ENCODE data around the gene YWHAB. TPM values are rescaled to one million over a fixed set of nuclear protein-coding genes. Genes with fewer than 3 reads are reported as not detected.

The YWHAB gene
- total and polyA plus RNA-seq, 11 donors = 32.2 to 160 (median 120) TPM

DNA sequence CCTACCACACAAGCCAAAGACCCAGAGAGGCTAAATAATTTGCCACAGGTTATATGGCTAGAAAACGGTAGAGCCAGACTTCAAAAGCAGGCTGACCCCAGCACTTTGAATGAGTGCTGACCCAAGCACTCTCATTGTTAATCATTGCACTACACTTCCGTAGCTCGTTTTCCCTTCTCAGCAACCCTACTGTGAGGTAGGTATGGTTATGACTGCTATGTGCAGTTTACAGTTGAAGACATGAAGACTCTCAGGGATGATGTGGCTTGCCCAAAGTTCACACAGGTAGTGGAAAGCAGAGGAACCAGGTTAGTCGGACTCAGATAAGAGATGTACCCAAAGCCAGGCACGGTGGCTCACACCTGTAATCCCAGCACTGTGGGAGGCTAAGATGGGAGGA is 41.6 kb upstream of the YWHAB start:
- Histone ChIP-seq H3K27me3 (peaks cover 0 to 21% (median 0%) of the 10 kb centered on the region in 9 donors), H3K36me3 (no peaks in the 10 kb centered on the region), H3K4me3 (no peak overlapping the region), H3K4me1 (no peaks in the 10 kb centered on the region), H3K9me3 (peaks cover 0 to 8% (median 0%) of the 10 kb centered on the region in 12 donors), H3K27ac (no peak overlapping the region)
- intact Hi-C loops (cut with DNase I) = no loop called here
- DNase-seq = no peak
- no peak for ATAC-seq
- no peak for TF ChIP-seq POLR2A (IDR thresholded peaks at IDR 0.05)
- TF ChIP-seq, protein P1, sequence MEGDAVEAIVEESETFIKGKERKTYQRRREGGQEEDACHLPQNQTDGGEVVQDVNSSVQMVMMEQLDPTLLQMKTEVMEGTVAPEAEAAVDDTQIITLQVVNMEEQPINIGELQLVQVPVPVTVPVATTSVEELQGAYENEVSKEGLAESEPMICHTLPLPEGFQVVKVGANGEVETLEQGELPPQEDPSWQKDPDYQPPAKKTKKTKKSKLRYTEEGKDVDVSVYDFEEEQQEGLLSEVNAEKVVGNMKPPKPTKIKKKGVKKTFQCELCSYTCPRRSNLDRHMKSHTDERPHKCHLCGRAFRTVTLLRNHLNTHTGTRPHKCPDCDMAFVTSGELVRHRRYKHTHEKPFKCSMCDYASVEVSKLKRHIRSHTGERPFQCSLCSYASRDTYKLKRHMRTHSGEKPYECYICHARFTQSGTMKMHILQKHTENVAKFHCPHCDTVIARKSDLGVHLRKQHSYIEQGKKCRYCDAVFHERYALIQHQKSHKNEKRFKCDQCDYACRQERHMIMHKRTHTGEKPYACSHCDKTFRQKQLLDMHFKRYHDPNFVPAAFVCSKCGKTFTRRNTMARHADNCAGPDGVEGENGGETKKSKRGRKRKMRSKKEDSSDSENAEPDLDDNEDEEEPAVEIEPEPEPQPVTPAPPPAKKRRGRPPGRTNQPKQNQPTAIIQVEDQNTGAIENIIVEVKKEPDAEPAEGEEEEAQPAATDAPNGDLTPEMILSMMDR (IDR thresholded peaks at IDR 0.05) = no peak
- WGBS, 4 donors = 76 to 89% (median 78%) methylated on average over 5 of the region's 5 CpGs

DNA sequence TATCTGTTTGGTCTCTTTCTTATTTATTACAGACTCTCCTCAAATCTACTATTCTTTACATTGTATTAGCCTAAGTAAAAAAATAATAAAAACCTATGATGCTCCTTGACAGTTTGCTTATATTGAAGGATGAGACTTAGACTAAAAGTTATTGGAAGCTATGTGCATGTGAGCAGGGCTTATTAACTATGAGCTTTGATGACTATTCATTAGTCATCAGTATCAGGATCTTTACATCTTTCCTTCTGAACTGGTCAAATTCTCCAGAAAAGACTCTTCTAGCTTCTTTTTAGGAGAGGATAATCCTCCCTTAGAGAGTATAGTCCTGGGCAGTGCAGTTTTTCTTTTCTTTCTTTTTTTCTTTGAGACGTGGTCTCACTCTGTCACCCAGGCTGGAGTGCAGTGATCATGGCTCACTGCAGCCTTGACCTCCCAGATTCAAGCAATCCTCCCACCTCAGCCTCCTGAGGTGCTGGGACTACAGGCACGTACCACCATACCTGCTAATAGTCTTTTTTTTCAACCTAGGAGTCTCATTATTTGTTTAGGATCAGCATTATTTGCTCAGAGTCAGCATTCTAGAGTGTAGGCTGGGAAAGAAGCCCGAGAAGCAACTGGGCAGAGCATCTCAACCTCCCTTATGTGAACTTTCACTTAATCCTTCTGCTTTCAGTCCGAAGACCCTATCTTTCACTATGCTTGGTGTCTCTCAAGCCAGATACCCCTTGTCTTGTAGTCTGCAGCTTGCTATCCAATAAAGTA is 37.1 kb upstream of the YWHAB start:
- Histone ChIP-seq H3K27me3 (peaks cover 0 to 16% (median 0%) of the 10 kb centered on the region in 9 donors), H3K4me3 (no peak overlapping the region), H3K9me3 (peaks cover 0 to 3% (median 0%) of the 10 kb centered on the region in 12 donors), H3K27ac (no peak overlapping the region), H3K36me3 (no peaks in the 10 kb centered on the region), H3K4me1 (no peaks in the 10 kb centered on the region)
- ATAC-seq (no peak), DNase-seq (no peak)
- 73 to 79% (median 76%) methylated on average over 4 of the region's 4 CpGs for WGBS, 4 donors
- TF ChIP-seq POLR2A (IDR thresholded peaks at IDR 0.05) = no peak
- TF ChIP-seq, protein P1 (IDR thresholded peaks at IDR 0.05) = no peak
- intact Hi-C loops (cut with DNase I) = no loop called here

DNA sequence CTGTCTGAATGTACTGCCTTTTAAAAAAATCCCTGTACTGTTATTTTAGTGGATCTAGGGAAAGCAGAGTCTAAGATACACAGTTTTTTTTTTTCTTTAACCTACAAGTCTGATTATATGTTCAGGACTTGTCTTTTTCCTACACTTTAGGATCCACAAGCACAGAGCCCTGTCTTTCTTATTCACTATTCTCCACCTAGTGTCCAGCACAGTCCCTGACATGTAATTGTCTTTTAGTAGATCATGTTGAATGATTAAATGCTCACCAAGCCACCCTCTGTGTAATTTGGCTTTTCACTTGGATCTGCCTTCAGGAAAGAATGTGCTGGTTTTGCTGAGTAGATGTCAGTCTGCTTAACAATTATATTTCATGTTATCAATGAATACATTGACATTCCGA is 35.8 kb upstream of the YWHAB start:
- Histone ChIP-seq H3K4me3 (no peak overlapping the region), H3K4me1 (no peaks in the 10 kb centered on the region), H3K27me3 (peaks cover 0 to 14% (median 0%) of the 10 kb centered on the region in 9 donors), H3K27ac (no peak overlapping the region), H3K9me3 (peaks cover 0 to 3% (median 0%) of the 10 kb centered on the region in 12 donors), H3K36me3 (no peaks in the 10 kb centered on the region)
- DNase-seq (no peak), ATAC-seq (no peak)
- TF ChIP-seq, protein P1 (IDR thresholded peaks at IDR 0.05) = no peak
- no peak for TF ChIP-seq POLR2A (IDR thresholded peaks at IDR 0.05)
- 71 to 83% (median 74%) methylated on average over 1 of the region's 1 CpG for WGBS, 4 donors
- intact Hi-C loops (cut with DNase I) = no loop called here

DNA sequence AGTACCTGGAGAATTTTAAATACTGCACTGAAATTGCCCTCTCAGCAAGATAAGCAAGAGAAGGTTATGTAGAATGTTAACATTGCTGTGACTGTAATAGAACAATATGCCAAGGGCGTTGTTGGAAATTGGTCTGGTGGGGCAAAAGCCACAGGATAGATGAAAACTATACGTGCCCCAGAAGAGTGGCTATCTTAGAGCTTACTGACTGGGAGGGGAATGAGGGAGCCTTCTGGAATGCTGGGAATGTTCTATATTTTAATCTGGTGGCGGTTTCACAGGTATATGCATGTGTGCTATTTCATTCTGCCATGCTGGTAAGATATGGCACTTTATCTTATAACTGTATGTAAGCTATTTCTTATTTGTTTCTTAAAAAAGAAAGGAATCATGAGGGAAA is 35.2 kb upstream of the YWHAB start:
- no peak for ATAC-seq
- Histone ChIP-seq H3K4me3 (no peak overlapping the region), H3K4me1 (no peaks in the 10 kb centered on the region), H3K27ac (no peak overlapping the region), H3K36me3 (no peaks in the 10 kb centered on the region), H3K9me3 (peaks cover 0 to 3% (median 0%) of the 10 kb centered on the region in 12 donors), H3K27me3 (peaks cover 0 to 14% (median 0%) of the 10 kb centered on the region in 9 donors)
- DNase-seq = no peak
- WGBS, 4 donors = 43 to 50% (median 49%) methylated on average over 3 of the region's 3 CpGs
- TF ChIP-seq, protein P1 (IDR thresholded peaks at IDR 0.05) = no peak
- TF ChIP-seq POLR2A (IDR thresholded peaks at IDR 0.05) = no peak
- intact Hi-C loops (cut with DNase I) = no loop called here

All from heart left ventricle (tissue), 16 donors.